ENCODE data around the gene SLCO2B1.

DNA sequence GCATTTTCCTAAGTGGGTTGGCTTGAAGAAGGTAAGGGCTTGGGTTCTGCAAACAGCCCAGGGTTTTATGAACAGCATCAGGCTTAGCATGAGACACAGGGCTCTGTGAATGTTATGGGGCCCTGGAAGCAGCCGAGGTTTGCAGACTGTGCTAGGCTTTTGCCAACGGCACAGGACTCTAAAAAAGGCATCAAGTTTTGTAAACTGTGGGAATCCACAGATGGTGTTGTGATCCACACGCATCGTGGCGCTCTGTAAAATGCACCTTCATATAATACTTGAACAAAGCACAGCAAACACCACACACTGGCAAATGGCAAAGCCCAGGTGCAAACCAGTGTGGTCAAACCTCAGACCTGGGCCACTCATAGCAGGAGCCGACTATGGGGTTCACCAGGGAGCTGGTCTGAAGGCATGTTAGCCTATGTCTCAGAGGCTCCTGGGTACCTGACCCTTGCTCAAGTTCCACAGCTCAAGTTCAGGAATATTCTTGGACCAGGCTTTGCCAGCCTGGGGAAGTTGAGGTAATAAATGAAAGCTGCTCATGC, 2.4 kb upstream of the SLCO2B1 start:
- no peak for TF ChIP-seq POLR2A (IDR thresholded peaks at IDR 0.05)
- TF ChIP-seq, protein P1, sequence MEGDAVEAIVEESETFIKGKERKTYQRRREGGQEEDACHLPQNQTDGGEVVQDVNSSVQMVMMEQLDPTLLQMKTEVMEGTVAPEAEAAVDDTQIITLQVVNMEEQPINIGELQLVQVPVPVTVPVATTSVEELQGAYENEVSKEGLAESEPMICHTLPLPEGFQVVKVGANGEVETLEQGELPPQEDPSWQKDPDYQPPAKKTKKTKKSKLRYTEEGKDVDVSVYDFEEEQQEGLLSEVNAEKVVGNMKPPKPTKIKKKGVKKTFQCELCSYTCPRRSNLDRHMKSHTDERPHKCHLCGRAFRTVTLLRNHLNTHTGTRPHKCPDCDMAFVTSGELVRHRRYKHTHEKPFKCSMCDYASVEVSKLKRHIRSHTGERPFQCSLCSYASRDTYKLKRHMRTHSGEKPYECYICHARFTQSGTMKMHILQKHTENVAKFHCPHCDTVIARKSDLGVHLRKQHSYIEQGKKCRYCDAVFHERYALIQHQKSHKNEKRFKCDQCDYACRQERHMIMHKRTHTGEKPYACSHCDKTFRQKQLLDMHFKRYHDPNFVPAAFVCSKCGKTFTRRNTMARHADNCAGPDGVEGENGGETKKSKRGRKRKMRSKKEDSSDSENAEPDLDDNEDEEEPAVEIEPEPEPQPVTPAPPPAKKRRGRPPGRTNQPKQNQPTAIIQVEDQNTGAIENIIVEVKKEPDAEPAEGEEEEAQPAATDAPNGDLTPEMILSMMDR (IDR thresholded peaks at IDR 0.05), result no peak
- TF ChIP-seq POLR2AphosphoS5 (IDR thresholded peaks at IDR 0.05), result no peak
- TF ChIP-seq EP300 (IDR thresholded peaks at IDR 0.05), result no peak

All from suprapubic skin (tissue), 4 donors.